Mucosa of gallbladder (tissue), 1 donor: Measurements from ENCODE around the gene MAGI2. TPM values are rescaled to one million over a fixed set of nuclear protein-coding genes. Genes with fewer than 3 reads are reported as not detected.

ENCODE experiments used
- DNase-seq: peaks from one replicate; pipeline ENCODE4 v3.0.0-alpha.2; 2020; ENCODE audit warnings: low spot score
- total RNA-seq: library from RNA; stranded (reverse); gene quantifications from one replicate; pipeline ENCODE4 v1.2.1, GENCODE V29; 2021
- donor health status: DM: no; HTN: no; CAD: no.

The MAGI2 gene
- 10.6 TPM for total RNA-seq

DNA sequence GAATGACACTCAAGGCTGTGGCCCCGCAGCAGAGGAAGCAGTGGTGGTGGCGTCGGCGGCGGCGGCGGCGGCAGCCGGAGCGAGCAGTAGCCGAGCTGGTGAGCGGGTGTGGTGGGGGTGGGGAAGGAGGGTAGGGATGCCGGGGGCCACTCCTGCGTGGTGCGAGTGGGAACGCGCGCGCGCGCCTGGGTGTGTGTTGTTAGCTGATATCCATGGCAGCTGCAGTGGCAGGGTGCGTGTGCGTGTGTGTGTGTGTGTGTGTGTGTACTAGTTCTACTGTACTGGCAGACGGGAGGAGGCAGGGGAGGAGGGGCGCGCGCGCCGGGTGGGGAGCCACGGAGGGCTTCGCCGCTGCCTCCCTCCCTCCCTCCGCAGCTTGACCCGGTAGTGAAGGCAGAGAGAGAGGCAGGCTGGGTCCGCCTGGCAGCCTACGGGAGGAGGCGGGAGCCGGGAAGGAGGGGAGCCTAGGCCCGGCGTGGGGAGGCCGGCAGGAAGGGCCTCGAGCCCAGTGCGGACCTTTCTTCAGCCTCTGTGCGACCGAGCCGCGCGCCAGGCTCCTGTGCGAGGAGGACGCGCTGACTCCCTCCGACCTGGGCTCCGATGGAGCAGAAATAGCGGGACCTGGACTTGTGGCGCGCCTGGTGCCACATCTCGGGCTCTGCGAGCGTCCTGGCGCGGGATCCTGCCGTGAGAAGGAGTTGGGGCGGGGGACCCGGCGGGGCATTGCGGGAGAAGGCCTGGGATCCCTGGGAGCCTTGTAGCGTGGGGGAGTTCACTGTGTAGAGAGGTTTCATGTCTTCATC, at the start of gene MAGI2:
TSS of gene MAGI2 (minus strand) at position 110 of the 803 bp plus-strand sequence. CDS start 347 bp downstream, outside the sequence.
- DNase-seq, result peak; percentile 81

DNA sequence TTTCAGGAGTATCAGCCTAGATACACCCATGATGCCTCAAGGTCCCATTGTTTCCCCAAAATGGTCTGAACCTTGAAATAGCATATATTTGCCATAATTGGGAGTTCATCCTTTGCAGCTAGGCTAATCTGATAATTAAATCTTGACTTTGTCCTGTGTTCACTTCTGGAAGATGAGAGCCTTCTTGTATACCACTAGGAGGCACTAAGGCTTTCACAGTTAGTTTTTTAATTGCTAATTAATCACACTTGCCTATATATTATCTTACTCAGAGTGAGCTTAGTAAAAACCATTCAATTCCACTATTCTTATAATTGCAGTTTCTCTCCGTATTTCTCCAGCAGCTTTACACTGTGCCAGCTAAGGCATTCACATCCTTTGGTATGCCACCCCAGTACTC, 48.7 kb upstream of the MAGI2 start:
- DNase-seq, result no peak

DNA sequence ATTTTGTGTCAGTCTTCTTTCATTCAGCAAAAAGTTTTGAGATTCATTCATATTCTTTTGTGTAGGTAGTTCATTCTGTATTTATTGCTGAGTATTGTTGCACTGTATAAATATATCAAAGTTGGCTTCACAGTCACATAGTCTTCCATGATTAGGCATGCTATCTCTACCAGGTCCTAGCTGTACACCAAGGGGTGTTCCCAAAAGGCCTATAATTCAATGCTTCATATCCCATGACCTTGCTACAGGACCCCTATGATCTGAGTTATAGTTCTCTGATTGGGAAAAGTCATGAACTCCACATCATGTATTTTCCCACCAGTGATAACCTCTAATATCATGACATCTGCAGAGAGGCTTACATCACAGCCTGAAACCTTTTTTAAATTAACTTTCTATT, 47.3 kb upstream of the MAGI2 start:
- DNase-seq, result no peak

DNA sequence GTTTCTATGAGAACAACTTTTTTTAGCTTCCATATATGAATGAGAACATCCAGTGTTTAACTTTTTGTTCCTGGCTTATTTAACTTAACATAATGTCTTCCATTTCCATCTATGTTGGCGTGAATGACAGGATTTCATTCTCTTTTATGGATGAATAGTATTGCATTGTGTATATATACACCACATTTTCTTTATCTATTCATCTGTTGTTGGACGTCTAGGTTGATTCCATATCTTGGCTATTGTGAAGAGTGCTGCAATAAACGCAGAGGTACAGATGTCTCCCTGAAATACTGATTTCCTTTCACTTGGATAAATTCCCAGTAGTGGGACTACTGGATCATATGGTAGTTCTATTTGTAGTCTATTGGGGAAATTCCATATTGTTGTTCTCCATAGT, 44.3 kb upstream of the MAGI2 start:
- DNase-seq, result no peak

DNA sequence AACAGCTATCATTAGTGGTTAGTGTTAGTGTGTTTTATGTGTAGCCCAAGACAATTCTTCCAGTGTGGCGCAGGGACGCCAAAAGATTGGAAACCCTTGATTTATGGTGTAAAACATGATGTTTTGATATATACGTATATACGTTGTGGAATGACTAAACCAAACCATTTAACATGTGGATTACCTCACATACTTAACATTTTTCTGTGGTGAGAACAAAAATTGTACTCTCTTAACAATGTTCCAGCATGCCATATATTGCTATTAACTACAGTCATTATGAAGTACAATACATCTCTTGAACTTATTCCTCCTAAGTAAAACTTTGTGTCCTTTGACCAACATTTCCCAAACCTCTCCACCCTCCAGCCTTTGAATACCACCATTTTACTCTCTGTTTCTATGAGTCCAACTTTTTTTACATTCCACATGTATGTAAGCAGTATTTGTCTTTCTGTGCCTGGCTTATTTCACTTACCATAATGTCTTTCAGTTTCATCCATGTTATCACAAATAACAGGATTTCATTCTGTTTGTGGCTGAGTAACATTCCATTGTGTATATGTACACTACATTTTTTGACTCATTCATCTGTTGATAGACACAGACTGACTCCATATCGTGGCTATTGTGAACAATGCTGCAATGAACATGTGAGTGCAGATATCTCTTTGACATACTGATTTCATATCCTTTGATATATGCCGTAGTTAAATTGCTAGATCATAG, 42.2 kb upstream of the MAGI2 start:
- DNase-seq, result no peak

DNA sequence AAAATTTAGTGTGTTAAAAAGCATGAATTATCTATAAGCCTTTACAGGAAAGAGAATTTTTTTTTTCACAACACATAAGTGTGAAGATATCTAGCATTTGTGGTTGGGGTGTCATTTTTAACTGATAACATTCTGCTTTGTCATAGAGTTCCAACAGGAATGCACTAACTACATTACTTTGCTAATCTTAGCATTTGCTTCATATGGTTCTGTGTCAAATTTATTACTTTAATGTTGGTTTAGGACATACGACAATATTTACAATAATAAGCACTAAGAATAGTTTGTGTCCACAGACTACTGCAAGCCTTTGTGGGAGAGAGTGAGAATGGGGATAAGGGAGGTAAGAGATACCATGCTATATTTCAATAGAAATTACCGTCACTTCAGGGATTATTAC, 40.6 kb upstream of the MAGI2 start:
- no peak for DNase-seq

DNA sequence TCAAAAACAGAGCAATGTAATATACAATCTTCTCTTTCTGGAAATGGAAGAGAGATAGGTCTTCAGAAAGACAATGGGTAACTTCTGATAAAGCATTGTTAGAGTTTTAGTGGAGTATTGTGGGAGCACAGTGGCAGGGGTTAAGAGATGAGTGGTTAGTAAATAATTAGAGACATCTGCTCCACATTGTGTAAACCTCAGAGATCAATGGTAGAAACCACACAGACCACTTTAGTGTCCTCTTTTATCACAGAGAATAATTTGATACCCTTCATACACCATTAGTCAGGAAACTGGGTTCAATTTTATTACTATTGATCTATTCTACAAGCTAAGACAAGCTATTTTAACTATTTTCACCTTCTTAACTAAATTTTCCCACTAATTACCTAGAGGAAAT, 35.9 kb upstream of the MAGI2 start:
- no peak for DNase-seq

DNA sequence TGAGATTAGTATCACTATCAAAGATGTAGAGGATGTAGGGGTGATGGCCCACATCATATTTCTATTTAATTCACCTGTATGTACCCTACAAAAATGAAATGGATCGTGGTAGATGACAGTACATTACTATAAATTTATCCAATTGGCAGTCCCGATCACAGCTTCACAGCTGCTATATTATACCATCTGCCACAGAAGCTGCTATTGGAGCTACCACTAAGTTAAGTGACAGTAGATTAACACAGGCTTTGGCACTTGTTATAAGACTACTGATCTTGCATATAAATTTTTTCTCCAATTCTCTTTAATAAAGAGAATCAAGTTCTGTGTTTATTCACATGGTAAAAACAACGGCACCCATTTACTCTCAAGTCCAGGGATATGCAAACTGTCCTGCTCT, 24.9 kb upstream of the MAGI2 start:
- no peak for DNase-seq

DNA sequence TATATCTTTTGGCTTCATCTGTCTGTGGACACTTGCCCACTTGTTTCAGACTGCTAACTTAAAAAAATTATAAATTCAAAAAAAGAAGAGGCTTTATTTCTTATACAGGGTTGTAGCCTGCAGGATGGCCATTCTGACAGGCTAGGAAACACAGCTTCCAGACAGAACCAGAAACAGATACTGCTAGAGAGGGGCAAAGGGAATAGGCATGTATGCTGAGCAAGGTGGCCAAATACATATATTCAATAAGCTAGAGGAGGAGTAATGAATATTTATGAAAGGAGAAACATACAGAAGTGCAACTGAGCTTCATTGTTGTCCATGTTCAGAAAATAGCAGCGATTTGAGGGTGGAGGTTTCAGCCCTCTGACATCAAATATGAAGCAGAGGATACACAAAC, 22.0 kb upstream of the MAGI2 start:
- no peak for DNase-seq

DNA sequence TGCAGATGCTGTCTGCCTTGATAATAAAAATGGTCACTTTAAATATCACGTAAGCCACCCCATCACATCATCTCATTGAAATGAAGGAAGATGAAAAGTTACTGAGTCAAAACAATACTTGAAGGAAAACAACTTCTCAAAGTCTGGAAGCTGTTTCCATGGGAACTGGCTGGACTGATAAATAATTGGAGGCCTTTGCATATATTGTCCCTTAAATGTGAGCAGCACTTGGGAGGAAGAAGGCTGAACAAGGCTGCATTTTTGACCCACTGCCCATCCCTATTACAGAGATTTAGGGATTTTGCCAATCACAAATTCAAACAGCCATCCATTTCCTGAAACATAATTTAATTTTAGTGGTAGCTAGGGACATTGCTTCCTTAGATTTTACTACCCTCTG, 18.2 kb upstream of the MAGI2 start:
- DNase-seq, result no peak

DNA sequence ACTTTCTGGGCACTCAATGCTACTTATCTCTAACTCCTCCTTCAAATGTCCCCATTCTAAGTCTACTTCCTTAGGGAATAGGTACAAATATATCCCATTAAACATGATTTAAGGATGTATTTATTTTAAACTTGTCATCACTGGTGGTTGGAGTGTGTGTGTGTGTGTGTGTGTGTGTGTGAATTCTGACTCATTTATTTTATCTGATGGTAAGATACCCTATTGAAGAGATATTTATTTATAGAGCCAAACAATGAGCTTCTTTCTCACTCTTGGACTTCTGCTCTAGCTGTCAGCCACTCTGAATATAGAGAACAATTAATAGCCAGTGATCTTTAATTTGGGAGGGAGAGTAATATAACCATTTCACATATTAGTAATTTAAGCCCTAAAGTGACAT, 17.8 kb upstream of the MAGI2 start:
- no peak for DNase-seq

DNA sequence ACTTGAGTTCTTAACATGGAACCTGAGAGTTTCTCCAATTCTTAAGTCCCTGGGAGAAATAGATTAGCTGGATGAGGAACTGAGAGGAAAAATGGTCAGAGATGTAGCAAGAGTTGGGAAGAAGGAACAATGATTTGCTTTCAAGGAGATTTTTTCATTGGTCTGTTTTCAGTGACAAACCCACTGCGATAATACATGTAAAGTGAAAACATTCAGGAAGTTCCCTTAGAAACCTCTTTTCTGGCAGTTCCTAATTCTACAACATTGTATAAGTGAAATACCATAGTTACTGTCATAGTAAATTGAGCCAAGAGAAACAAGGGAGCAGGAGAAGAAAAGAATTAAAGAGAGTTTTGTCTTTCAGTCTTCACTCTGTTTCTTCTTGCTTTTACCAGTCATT, 12.1 kb upstream of the MAGI2 start:
- no peak for DNase-seq

DNA sequence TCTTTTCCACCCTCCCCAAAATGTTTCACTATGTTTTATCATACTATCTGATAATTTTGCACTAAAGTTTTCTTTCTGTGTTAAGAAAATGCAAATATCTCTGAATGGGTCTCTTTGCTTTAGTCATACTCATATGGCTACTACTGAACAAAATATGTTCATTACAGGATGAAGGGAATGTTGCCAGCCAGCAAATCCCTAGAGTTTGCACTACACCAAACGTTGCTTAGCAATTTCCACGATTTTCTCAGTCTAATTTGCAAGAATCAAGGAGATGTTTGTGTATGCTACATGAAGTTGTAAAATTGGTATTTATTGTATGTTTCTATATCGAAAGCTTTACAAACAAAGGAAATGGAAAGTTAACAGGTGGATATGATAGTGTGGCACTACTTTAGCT, 10.6 kb upstream of the MAGI2 start:
- no peak for DNase-seq

DNA sequence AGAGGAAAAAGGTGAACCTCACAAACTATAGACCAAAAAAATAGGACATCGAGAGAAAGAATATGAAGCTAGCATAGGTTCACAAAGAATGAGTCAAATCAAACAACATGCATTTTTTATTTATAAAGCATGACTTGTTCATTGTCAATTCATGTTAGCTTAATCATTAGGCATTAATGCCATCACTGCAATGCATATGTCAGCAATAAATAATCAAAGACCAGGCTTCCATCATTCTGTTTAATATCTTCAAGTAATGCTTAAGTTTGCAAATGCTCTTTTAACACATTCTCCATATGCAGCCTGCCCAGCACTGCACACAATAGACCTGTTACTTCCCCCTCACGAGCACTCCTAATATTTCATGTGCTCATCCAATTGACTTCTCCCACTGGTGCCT, 8.9 kb upstream of the MAGI2 start:
- DNase-seq, result no peak

DNA sequence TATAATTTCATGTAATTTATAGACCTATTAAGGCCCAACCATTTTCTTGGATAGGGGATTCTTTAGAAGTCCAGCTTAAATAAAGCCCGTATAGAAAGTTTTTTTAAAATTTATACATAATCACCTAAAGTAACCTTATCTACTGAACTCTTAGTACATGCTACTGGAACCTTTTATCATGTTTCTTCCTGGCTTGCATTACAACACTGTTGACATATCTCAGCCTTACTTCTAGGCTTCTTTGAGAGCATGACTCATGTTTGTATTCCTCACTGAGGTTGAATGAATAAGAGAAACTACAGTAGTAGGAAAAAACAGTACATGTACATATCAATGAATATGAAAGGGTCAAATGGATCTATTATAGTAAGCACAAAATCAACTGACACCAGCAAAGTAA, 8.2 kb upstream of the MAGI2 start:
- DNase-seq, result no peak

DNA sequence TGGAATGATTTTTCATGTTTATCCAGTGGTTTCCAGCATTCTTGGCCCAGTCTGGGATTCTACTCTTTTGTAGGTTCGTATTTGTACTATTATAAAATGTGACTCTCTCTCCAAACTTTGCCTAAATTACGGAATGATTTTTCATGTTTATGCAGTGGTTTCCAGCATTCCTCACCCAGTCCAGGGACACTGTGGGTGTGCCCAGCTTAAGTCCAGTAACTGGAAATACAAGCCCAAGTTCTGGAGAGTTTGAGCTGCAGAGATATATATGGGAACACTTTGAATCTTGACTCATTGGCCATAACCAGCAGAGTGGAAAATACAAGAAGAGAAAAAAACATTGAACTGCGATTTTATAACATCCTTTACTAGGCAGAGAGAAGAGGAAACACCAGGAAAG, 5.9 kb upstream of the MAGI2 start:
- no peak for DNase-seq

DNA sequence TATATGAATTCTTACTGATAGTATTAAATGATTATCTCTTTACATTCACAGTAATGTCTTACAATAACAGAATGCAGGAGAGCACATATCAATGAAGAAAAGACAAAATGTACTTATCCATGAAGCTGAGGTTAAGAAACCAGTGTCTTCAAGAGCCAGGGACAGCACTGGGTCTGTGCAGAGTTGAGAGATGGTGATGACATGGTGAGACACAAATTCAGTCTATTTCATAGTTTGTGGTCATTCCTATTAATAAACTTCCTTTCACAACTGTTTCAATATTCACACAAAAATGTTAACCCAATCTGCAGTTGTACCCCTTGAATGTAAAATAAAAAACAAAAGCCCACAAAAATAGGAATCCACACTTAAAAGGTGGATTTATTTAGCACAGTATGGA, 5.3 kb upstream of the MAGI2 start:
- DNase-seq, result no peak

DNA sequence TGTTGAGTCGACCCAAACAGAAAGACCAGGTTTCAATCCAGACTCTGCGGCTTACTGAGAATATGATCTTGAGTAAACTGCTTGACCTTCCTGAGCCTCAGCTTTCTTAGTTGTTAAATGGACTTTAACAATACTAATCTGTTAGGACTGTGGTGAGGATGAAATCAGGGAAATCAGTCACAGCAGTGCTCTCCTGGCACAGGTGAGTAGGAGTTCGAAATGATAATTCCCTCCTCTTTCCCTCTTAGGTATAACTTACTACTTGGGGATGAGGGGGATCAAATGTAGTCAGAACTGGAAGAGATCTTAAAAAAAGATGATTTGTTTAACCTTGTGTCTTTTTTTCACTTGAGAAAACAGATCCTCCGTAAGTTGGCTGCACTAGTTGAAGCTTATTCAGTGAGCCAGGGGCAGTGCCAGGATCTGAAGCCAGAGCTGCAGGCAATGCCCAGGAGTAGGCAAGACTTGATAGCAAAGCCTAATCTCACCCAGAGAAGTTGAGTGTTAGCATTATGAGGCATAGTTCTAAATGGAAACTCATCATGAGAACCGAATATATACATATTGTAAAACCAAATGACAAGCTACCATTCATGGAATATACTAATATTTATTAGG, 1.8 kb upstream of the MAGI2 start:
- no peak for DNase-seq

DNA sequence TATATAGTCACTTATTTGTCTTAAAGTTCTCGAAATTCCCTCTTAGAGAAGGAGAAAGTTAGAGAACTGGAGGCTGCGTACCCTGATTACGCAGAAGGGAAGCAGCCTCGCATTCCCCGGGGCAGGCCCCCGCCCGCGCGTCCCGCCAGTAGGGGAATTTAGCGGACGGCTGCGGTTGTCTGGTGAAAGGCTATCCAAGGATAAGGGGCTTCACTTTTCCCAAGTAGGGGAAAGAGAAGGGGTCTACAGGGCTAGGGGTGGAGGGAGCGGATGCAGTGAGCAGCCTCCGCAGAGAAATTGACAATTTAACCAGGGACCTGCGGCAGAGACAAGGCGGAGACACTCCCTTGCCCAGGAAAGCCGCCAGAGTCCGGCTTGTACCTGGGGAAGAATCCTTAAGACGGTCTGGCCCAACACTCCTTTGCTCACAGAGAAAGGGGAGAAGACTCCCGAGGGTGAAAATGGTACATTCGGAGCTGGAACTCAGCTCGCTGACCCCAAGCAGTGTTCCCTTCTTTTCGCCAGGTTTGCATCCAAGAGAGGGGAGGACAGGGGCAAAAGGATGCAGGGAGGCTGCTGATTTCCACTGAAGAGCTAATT, 994 bp upstream of the MAGI2 start:
- peak; percentile 16 for DNase-seq

DNA sequence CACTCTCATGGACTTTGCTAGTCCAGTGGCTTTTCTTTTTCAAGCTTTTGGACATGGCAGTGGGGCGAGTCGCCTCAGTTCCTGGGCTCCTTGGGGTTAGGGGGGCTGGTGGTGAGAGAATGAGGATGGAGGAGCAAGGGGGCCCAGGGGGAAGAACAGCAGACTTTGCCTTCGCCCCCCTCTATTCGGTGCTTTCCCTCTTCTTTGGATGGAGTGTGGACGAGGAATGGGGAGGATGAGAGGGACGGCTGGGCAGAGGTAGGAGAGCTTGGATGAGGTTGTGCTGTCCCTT, 255 bp downstream of the MAGI2 start:
- no peak for DNase-seq

DNA sequence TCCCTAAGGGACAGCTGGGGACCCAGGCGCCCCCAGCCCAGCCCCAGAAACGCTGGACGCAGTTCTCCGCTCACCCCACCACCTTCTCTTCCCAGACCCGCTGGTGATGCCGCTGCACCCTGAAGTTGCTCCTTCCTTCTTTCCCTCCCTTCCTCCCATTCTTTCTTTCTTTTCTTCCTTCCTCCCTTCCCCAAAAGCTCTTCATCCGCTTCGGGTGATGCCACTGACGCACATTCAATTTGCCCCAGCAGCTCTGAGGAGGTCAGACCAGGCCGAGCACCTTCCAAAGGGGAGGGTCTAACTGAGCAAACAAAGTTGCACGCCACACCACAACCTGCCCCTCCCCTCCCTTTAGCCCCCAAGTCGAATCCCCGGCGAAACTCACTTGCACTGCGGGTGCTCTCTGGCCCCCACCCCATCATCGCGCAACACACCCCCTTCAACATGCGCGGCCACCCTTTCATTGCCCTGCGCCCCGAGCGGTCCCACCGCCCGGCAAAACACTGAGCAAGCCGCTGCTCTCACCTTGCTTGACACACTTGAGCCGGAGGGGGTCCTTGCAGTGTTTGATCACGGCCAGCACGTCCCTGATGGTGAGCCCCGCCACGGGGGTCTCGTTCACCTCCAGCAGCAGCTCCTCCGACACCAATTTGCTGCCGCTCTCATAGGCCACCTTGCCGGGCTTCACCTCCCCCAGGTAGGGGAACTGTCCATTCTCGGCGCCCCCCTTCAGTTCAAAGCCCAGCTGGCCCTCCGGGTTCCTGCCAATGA, 787 bp downstream of the MAGI2 start:
- no peak for DNase-seq

DNA sequence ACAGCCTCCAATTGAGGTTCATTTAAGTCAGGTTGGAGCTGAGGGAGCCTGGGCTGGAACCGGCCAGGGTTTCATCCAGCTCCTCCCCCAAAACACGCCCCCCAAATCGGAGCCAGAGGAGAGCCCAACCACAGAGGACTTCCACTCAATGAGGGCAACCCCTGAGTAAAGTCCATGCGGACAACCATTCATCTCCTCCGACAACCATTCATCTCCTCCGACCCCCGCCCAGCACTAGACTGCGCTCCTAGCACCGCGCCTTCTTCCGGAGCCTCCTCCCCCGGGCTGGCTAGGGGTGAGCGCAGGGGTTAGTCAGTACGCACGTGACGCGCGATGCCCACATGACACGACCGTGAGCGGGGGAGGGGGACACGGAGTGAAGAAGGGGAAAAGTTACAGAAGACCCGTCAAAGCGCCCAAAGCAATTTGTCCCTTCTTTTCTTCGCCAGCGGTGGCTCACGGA, 1.4 kb downstream of the MAGI2 start:
- DNase-seq, result peak; percentile 81
